GM19240 (cell line): ENCODE measurements around the gene HHATL.

Experiments used
- DNase-seq: peaks from one replicate; pipeline ENCODE4 v3.0.0; 2011; ENCODE audit warnings: low spot score; ENCODE audit not compliant: insufficient read length

The HHATL gene

GRCh38 chr3:42702066-42702951 lies at the start of gene HHATL:
Gene HHATL (minus strand): TSS chr3:42702798. CDS start chr3:42700826, 1,972 bp downstream.
- no peak for DNase-seq

GRCh38 chr3:42751609-42752008 lies 49.0 kb upstream of the HHATL start:
- no peak for DNase-seq

DNA sequence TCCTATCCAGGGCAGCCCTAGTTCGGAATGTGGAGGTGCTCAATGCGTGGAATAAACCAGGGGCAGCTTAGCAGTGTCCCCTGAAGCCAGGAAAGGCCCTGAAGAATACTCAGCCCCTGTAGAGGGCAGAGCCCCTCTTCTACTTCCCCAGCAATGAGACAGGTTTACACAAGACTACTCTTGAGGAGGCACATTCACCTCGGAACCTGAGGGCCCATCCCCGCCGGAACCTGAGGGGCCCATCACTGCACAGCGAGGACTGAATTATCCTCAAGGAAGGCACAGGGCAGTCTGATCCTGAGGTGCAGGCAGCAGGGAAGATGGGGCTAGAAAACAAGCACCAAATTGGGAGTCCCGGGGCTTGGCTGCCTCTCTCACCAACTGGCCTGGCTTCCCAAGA lies 48.2 kb upstream of the HHATL start:
- DNase-seq: no peak

GRCh38 chr3:42749753-42750231 lies 47.2 kb upstream of the HHATL start:
- no peak for DNase-seq

DNA sequence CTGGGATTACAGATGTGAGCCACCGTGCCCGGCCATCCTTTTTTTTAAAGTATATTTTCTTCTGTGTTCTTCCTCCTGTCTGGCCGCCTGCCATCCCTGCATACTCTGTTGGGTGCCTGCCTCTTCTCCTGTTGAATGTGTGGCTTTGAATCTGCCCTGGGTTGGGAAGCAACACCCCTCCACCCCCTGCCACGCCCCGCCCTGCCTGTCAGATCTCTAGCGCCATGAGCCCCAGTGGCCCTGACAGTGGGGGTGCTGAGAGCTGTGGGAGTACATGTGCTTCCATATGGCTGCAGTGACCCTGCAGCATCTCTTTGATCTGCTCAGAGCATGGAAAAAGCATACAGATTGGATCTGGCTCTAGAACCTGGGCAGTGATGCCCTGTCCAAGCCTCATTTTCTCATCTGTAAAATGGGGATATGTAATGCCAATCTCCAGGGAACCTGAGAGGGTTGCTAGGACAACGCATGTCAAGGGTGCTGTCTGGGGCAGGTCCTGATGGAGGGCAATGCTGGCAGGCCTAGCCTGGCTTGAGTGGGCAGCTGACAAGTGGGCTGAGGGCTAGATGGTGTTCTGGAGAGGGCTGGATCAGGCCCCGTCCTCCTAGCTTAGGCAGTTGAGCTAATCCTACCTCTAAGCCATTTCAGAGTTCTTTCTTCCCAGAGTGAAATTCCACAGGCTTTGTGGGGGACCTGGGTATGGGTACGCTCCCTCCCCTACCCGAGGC lies 46.6 kb upstream of the HHATL start:
- DNase-seq: no peak

GRCh38 chr3:42747581-42747980 lies 45.0 kb upstream of the HHATL start:
- no peak for DNase-seq

DNA sequence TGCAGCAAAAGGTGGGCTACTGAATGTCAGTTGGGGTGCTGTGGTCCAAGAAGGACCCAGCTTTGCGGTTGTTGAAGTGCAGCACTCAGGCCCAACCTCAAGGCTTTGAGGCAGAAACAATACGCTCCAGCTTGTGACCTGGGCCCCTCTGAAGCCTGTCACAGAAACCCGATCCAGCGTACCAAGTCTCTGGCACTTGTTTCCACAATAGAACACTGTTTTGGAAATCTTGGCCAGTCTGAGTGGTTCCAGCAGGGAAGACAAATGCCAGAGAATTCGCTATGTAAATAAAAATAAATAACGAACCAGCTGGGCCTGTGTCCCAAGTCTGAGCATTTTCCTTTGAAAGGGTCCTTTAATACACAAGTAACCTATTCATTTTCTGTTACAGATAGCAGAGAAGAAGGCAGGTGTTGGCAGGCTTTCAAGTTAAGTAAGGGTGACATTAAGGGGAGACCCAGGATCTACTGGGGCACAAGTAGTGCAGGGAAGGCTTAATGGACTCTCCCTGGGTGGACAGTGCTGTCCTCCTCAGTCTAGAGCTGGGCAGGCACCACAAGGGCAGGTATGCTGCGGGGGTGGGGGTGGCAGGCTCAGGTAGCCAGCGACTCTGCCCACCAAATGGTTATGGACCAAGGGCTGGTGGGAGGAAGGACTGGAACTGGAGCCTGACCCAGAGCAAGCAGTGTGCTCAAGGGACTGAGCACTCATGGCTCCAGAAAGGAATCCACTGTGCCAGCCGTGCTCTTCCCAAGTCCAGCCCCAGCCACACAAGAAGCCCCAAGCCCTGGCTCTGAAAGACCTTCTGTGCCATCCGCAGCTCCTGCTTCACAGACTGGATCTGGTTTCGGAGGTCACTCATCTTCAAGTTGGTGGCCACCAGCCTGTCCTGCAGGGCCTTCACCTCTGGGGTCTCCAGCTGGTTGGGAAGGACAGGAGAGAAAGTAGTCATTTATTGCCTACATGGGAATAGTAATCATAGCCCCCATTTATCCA lies 44.2 kb upstream of the HHATL start:
- no peak for DNase-seq

DNA sequence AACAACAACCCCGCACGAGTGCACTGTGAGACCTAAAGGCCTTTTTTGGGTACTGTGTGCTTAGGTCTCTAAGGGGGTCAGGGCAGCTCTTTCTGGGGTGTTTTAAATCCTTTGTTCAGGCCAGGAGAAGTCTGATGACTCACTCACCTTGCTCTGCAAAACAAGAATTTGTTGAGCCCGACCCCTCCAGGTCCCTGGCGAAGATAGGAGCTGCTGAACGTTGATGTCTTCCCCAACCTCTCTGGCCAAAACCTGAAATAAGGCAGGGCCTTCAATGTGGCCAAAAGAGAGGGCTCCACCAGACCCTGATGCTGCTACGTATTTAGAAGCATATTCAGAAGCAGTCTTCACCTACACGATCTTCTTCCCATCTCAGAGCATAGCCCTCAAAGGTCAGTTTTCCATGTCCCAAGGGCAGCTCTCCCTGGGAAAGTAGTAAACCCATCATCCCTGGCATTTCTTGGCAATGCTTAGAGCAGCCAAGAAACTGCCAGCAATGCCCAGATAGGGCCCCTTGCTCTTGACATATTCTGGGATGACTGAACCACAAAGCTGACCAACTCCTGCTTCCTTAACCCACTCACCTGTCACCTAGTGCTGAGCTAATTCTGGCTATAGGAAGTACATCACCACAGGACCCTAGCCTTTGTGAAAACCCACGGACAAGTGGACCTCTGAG lies 43.3 kb upstream of the HHATL start:
- DNase-seq: no peak

- DNase-seq: no peak
Measured at GRCh38 chr3:42745291-42745745, 42.7 kb upstream of the HHATL start.

GRCh38 chr3:42743204-42743995 lies 40.8 kb upstream of the HHATL start:
- DNase-seq: no peak

DNA sequence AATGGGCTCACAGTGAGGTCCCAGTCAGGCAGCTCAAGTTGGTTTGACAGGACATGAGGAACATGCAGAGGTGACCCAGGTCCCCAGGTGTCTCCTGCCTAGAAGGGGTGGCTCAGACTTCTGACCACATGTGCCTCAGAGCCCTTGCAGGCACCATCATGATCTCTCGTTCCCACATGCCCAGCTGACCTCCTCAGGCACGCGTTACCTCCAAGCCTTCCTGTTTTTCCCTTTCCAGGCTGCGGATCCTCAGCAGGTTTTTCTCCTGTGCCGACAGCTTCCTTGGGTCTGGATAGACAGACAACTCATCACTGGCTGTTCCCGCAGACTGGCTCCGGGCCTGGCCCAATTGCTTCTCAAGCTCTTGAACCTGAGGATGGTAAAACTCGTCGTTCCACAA lies 40.1 kb upstream of the HHATL start:
- no peak for DNase-seq

DNA sequence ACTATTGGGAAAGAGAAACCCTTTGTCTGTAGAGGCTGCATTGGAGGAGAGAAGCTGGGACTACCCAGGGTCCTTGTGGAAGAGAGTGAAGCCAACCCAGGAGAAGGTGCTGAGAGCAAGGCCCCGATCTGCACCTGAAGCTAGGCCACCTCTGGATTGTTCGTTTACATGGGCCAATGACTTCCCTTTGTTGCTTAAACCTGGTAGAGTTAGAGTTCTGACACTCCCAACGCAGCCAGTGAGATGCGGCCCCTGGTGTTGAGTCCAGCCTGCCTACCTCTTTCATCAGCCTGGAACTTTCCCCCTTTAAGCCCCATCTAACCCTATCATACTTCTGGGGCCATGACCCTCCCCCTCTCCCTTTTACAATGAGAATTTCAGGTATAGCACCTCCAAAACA lies 39.7 kb upstream of the HHATL start:
- no peak for DNase-seq

GRCh38 chr3:42741796-42742195 lies 39.2 kb upstream of the HHATL start:
- DNase-seq: no peak

- no peak for DNase-seq
Measured at GRCh38 chr3:42739401-42740158, 37.0 kb upstream of the HHATL start.

DNA sequence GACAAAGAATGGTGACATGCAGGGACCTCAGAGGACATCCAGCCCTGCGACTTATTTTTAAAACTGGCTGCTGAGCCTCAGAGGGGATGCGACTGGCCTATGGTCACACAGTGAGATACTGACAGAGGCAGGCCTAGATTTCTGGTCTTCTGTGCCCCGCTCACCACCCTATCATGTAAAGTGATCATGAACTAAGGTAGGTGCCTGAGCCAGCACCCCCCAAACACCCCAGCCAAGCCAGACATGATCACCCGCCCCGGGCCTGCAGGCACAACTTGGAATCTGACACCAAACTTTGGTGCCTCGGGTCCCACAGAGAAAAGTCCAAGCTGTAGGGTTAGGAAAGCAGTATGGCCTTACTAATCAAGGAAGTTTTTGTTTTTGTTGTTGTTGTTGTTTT lies 33.9 kb upstream of the HHATL start:
- no peak for DNase-seq

- no peak for DNase-seq
Measured at GRCh38 chr3:42736081-42736480, 33.5 kb upstream of the HHATL start.

DNA sequence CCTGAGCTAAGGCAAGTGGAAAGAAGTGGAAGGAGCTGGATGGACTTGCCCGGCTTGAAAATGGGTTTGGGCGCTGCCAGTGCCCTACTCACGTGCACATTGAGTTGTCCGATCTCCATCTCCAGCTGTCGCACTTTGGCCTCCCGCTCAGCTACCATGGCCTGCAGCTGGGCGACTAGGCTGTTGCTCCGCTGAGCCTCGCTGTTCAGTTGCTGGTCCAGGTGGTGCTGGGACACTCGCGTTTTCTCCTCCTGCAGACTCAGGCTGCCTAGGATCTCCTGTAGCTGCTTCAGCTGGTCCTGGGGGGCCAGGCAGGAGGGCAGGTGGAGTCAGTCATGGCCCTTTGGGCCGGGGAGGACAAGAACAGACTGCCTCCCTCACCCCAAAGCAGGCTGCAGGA lies 33.0 kb upstream of the HHATL start:
- DNase-seq: no peak

- DNase-seq: no peak
Measured at GRCh38 chr3:42735019-42735418, 32.4 kb upstream of the HHATL start.

- DNase-seq: no peak
Measured at GRCh38 chr3:42734263-42734860, 31.8 kb upstream of the HHATL start.
